Renal cortex interstitium (tissue), 11 donors: ENCODE data around the gene ELMOD3. TPM values are rescaled to one million over a fixed set of nuclear protein-coding genes. Genes with fewer than 3 reads are reported as not detected.
"Not testable (repeated sequence)": the region's sequence is repeated elsewhere in the genome, so short reads cannot be mapped to it uniquely, and the experiment has no call there.

ENCODE experiments used
- DNase-seq, 11 donors: peaks; one replicate each; pipeline ENCODE4 v3.0.0-alpha.2; 2013; ENCODE audit warnings: low read depth in 9 of 11, low spot score in 4 of 11; ENCODE audit errors: extremely low read depth in 1 of 11
- polyA plus RNA-seq, 3 donors: library from polyadenylated mRNA; unstranded; fragments of 120-200 nt; gene quantifications; one replicate each; pipeline ENCODE4 v1.2.1, GENCODE V29; 2013; ENCODE audit not compliant: insufficient read length in 3 of 3

The ELMOD3 gene
- polyA plus RNA-seq, 3 donors, result 22.9 to 37.1 (median 26.4) TPM

DNA sequence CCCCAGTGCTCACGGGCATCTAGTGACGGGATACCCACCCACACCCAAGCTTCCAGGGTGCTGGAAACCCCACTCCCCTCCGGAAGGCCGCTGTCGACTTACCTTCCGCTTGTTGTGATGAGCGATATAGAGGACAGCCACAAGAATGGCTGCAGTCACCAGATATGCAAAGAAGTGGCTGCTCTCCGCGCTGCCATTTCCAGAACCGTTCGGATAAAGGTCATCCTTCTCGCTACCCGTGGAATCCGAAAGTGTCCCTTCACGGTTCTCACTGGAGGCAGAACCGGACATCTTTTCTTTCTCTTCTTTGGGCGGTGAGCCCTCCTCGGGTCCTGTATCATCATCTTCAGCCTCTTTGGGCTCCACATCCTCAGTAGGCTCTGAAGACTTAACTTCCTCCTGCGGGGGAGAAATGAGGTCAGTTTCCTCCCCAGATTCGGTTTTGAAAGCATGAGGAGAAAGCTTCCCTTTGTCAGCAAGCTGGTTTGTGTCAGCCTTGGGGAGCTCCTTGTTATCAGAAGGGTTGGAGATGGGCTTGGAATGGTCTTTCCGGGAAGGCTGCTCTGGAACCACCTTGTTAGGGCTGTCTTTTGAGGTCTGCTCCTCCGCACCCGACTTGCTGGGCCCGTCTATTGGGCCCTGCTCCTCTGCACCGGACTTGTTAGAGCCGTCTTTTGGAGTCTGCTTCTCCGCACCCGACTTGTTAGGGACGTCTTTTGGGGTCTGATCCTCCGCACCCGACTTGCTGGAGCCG lies 28.0 kb upstream of the ELMOD3 start:
- peak in 1 of 11 donors; percentile 18 for DNase-seq

DNA sequence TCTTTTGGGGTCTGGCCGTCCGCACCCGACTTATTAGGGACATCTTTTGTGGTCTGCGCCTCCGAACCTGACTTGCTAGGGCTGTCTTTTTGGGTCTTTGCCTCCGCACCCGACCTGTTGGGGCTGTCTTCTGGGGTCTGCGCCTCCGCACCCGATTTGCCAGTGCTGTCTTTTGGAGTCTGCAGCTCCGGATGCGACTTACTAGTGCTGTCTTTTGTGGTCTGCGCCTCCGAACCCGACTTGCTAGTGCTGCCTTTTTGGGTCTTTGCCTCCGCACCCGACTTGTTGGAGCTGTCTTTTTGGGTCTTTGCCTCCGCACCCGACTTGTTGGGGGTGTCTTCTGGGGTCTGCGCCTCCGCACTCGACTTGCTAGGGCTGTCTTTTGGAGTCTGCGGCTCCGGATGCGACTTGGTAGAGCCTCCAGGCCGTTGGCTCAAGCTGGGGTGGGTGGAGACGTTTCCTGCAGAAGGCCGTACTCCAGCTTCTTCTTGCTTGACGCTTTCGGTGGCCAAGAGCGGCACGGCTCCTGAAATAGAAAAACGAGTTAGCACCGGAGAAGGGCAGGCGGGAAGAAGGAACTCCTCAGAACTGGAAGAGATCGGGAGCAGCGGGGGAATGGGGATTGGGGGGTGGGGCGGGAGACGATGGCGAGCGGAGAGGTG lies 27.3 kb upstream of the ELMOD3 start:
- no peak for DNase-seq

GRCh38 chr2:85327822-85328617 lies 26.5 kb upstream of the ELMOD3 start, which contains the start of gene TGOLN2:
TGOLN2 (minus strand) TSS chr2:85327989; CDS start chr2:85327962, 27 bp downstream.
- DNase-seq, result peak; percentile 76 to 93 (median 87)

GRCh38 chr2:85329181-85329651 lies 25.4 kb upstream of the ELMOD3 start:
- DNase-seq, result no peak

- not testable (repeated sequence) for DNase-seq
Measured at GRCh38 chr2:85329701-85330100, 24.9 kb upstream of the ELMOD3 start.

- DNase-seq, result no peak
Measured at GRCh38 chr2:85330839-85331636, 23.5 kb upstream of the ELMOD3 start.

- DNase-seq, result not testable (repeated sequence)
Measured at GRCh38 chr2:85333877-85334276, 20.7 kb upstream of the ELMOD3 start.

DNA sequence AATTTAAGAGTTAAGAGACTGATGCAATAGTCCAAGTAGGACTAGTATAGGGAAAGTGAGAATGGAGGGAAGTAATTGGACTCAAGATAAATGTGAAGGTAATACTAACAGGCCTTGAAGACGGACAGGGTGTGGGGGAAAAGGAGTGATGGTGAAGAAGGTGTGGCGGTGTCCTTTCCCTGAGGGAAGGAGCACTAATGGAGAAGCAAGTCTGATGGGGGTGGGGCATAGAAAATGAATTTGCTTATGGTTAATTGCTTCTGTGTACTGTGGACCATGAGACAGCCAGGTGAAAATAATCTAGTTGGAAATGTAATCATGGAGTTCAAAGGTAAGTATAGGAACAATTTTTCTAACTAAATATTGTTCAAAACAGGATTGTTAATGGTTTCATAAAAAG lies 19.6 kb upstream of the ELMOD3 start:
- DNase-seq, result no peak

DNA sequence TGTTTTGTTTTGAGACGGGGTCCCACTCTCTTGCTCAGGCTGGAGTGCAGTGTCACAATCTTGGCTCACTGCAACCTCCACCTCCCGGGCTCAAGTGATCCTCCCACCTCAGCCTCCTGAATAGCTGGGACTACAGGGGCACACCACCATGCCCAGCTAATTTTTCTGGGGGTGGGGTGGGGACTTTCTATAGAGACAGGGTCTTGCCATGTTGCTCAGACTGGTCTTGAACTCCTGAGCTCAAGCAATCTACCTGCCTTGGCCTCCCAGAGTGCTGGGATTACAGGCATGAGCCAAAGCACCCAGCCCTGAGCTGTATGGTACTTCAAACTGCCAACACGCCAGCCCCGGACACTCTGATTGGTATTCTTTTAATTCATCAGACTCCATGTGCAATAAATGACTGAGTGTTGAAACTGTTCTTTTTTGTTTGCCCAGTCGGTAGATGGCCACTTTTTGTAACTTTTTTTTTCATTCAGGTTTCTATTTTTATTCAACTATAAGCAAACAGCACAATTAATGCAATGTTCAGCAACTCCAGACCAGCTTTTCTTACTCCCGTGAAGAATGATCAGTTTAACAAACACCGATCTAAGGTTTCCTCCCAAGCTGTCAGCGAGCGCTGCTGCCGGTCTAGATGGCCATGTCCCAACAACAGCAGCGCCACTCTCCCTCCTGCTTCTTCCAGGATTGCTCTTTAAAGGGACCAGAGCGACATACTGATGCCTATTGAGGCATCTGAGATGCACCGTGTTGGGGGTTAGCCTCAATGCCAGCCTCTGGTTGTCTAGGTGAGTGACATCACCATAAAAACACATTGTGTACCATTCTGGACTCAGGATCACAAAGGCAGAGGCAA lies 14.3 kb upstream of the ELMOD3 start:
- DNase-seq, result no peak

DNA sequence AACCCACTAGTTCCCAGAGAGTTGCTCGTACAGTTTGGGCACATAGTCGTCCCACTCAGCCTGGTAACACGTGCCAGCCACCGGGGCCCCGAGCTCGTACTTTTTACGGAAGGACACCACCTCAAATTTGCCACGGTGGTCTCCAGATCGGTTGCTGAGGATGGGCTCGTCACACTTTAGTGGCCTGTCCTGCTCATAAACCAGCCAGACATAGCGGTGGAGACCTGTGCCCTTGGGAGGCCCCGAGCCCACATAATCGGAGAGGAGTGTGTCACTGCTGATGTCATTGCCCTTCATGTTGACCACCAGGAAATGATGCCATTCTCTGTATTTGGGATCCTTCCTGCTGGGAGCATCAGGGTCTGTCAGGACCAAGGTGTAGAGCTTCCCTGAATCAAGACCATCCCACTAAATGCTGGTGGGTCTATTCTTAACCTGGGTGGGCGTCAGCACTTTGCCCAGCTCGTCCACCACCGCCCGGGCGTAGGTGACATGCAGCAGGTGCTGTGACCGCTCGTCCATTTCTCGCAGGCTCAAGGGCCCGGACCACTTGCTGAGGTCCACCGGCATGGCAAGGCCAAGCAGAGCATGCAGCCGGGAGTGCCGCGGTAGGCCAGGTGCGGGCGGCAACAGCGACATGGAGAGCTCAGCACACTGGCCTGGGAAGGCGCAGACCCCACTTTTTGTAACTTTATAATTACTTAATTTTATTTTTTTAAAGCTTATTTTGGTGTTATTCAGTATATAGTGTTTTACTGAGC lies 13.1 kb upstream of the ELMOD3 start:
- no peak for DNase-seq

DNA sequence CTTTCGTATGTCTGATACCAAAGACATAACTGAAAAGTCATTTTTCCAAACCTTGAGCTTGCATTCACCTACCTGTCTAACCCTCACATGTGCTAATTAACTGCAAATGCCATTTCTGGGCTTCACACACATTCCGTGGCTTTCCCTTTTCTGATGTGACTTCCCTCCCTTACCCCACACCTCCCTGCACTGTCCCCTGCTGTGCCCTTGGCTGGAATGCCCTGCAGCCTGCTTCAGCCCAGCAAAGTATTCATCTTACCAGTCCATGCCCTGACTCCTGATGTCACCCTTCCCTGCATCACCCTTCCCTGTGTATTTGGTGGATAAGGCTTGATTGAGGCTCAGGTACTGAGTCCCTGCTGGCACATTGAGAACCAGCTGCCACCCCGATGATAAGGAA lies 12.4 kb upstream of the ELMOD3 start:
- DNase-seq, result no peak

- not testable (repeated sequence) for DNase-seq
Measured at GRCh38 chr2:85343207-85343895, 11.2 kb upstream of the ELMOD3 start.

DNA sequence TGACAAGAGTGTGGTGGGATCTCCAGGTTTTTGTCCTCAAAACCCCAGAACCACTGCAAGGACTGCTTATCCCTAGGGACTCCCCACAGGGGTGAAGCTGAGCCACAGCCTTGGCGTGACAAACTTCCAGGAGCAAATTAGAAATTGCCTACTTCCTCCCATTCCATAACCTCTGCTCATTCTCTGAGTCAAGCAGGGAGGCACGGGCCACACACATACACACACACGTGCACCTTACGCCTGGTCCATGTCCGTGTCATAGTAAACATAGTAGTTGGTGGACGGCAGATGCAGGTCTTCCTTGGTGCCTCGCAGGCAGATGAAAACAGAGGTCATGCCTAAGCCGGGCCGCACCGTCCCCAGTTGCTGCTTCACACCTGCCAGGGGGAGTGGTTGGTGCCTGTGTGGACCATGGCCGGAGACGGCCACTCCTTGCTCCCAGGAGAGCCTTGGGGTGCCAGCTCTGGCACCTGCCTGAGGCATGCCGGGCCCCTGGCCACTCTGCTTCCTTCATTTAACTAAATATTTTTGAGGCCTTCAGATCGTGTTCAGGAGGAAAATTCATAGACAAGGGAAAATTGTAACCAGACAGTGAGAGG lies 10.1 kb upstream of the ELMOD3 start:
- DNase-seq, result no peak

- no peak for DNase-seq
Measured at GRCh38 chr2:85347599-85347998, 7.0 kb upstream of the ELMOD3 start.

DNA sequence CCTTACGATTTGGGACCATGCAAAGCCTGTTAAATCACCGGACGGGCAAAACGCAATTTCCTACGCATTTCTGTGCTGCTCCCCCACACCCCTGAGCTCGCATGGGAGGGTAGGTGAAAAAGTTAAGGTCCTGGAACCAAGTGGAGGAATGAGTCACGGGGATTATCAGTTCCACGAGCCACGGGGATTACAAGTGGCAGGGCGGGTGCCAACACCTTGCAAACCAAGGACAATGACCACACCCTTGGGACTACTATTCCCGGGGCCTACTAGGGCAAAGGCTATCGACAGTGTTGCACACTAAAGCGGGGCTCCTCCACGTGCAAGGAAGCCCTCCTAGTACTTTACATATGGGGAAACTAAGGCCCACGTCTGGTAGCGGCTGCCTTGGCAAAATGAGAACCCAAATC lies 688 bp upstream of the ELMOD3 start:
- no peak for DNase-seq

- no peak for DNase-seq
Measured at GRCh38 chr2:85355073-85355410, 473 bp downstream of the ELMOD3 start.
